Panc1 (cell line): ENCODE data around the gene TMEM175. TPM values are rescaled to one million over a fixed set of nuclear protein-coding genes. Genes with fewer than 3 reads are reported as not detected.

Experiments
- ATAC-seq: fragments of 200-7000 bp; cut with Tn5 transposase; 2 replicates; pipeline ENCODE4 v1.9.1; 2020; ENCODE audit warnings: mild to moderate bottlenecking, moderate library complexity
- BruUV-seq: library from RNA; stranded (reverse); fragments of 400-500 nt; replicated peaks from 2 replicates; lab custom pipeline; 2021; lab: Mats Ljungman, UMichigan
- CTCF ChIA-PET: fragments of 300-600 bp; sonication (Branson Sonifier 250); formaldehyde crosslinking; loops from one replicate; lab custom pipeline; 2022; ENCODE audit warnings: antibody characterized with exemption; lab: Charles Lee
- POLR2A ChIA-PET: fragments of 300-600 bp; sonication (Branson Sonifier 250); formaldehyde crosslinking; loops from one replicate; lab custom pipeline; 2022; ENCODE audit warnings: antibody characterized with exemption; lab: Charles Lee
- DNase-seq: peaks from one replicate; pipeline ENCODE4 v3.0.0-alpha.2; 2010; ENCODE audit warnings: low read depth, low spot score
- H3K27ac ChIP-seq: 2 replicates; pipeline ENCODE4 v1.5.1; 2011; ENCODE audit warnings: mild to moderate bottlenecking, low read length, inconsistent platforms
- H3K27me3 ChIP-seq: fragments of 200-500 bp; sonication (Bioruptor generic); 2 replicates; pipeline ENCODE4 v1.6.0; 2014; ENCODE audit warnings: low read length, inconsistent platforms; ENCODE audit not compliant: control insufficient read depth, insufficient read depth
- H3K36me3 ChIP-seq: fragments of 200-500 bp; sonication (Bioruptor generic); 2 replicates; pipeline ENCODE4 v1.5.1; 2014; ENCODE audit warnings: inconsistent platforms, mild to moderate bottlenecking, low read length, moderate library complexity; ENCODE audit not compliant: control insufficient read depth, insufficient read depth
- H3K4me1 ChIP-seq: 2 replicates; pipeline ENCODE4 v1.5.1; 2011; ENCODE audit warnings: inconsistent platforms, mild to moderate bottlenecking, low read length, moderate library complexity; ENCODE audit not compliant: control insufficient read depth, insufficient read depth
- H3K4me3 ChIP-seq, 2 experiments: 2 replicates each; pipeline ENCODE4 v1.5.1; 2011 to 2012; ENCODE audit warnings: low read depth in 2 of 2, low read length in 2 of 2, mild to moderate bottlenecking in 2 of 2, inconsistent platforms in 1 of 2, moderate library complexity in 1 of 2
- H3K9me3 ChIP-seq: fragments of 200-500 bp; sonication (Bioruptor generic); 2 replicates; pipeline ENCODE4 v1.5.1; 2014; ENCODE audit warnings: low read depth, mild to moderate bottlenecking, inconsistent platforms, low read length, moderate library complexity; ENCODE audit not compliant: control insufficient read depth, insufficient read depth
- POLR2AphosphoS5 ChIP-seq: IDR thresholded peaks from 2 replicates; pipeline ENCODE4 v1.6.1; 2012; ENCODE audit warnings: mild to moderate bottlenecking, low read depth, low read length, moderate library complexity
- SIN3A ChIP-seq: IDR thresholded peaks from 2 replicates; pipeline ENCODE4 v1.6.1; 2012; ENCODE audit warnings: low read depth, mild to moderate bottlenecking, low read length, moderate library complexity, borderline replicate concordance; ENCODE audit not compliant: insufficient read depth
- TCF7L2 ChIP-seq: IDR thresholded peaks from 2 replicates; pipeline ENCODE4 v1.6.1; 2011; ENCODE audit warnings: mild to moderate bottlenecking, low read depth, low read length, inconsistent platforms
- in situ Hi-C: cut with HindIII; loops from 2 replicates; pipeline ENCODE4 v1.10.0; 2016; ENCODE audit warnings: low sequenced_read_pairs, low pct_unique_long_range_greater_than_20kb
- intact Hi-C: fragments of 100-400 bp; cut with micrococcal nuclease; formaldehyde crosslinking; loops from one replicate; pipeline ENCODE4 v1.10.0; 2022; ENCODE audit not compliant: unreplicated experiment
- total RNA-seq: library from RNA; stranded (reverse); gene quantifications from one replicate; pipeline ENCODE4 v1.2.1, GENCODE V29; 2021; ENCODE audit not compliant: unreplicated experiment
- TF ChIP-seq, protein P1 (sequence below), 2 experiments: IDR thresholded peaks; 2 replicates each; pipeline ENCODE4 v1.6.1; 2011 to 2012; ENCODE audit warnings: low read depth in 2 of 2, control low read depth in 1 of 2, low read length in 1 of 2, mild to moderate bottlenecking in 1 of 2, moderate library complexity in 1 of 2; ENCODE audit not compliant: insufficient read depth in 1 of 2
- TF ChIP-seq, protein P2 (sequence below): fragments of 450-650 bp; IDR thresholded peaks from 2 replicates; pipeline ENCODE4 v1.5.1; 2017; ENCODE audit warnings: mild to moderate bottlenecking

The TMEM175 gene
- total RNA-seq, 1 experiment from 2014 or later, result 21.8 TPM

DNA sequence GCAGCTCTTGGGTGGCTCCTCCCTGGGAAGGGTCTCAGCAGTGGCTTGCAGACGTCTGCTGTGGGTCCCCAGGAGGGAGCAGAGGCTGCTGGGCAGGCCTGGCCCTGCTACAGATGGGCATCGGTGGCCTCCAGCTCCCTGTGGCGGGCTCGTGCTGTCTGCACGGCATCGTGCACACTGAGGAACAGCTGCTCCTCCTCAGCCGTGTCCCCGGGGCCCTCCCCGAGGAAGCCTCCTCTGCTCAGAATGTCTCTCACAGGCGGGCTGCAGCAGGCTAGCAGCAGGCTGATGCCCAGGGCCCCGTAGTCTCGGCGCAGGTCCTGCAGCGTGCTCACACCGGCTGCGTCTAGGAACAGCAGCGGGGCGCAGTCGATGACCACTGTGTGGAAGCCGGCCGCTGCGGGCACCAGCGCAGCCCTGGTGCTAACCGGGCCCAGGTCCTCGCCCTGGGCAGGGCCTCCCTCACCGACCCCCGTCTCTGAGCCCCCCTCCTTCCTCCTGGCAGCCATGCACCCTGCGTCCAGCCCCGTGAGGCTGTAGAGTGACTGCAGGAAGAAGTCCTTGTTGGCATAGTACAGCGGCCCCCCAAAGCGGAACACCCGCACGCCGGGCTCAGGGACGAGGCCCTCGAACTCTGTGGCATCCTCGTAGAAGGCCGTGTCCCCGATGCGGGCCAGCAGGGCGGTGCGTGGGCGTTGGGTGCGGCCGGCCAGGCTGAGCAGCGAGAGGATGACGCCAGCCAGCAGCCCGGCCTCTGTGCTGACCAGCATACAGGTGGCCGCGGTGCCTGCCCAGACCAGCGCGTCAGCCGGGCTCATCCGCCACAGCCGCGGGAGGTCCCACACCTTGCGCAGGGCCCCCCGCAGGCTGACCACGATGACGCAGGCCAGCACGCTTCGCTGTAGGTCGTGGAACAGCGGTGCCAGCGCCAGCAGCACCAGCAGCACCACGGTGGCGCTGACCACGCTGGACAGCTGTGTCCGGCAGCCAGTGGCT, 56.8 kb downstream of the TMEM175 start:
- Histone ChIP-seq H3K9me3 (no peaks in the 10 kb centered on the region), H3K36me3 (no peaks in the 10 kb centered on the region), H3K27me3 (no peaks in the 10 kb centered on the region), H3K27ac (no peak overlapping the region), H3K4me1 (peaks cover 23% of the 10 kb centered on the region), H3K4me3 (no peak overlapping the region)
- in situ Hi-C loops, result no loop called here
- TF ChIP-seq, protein P1, sequence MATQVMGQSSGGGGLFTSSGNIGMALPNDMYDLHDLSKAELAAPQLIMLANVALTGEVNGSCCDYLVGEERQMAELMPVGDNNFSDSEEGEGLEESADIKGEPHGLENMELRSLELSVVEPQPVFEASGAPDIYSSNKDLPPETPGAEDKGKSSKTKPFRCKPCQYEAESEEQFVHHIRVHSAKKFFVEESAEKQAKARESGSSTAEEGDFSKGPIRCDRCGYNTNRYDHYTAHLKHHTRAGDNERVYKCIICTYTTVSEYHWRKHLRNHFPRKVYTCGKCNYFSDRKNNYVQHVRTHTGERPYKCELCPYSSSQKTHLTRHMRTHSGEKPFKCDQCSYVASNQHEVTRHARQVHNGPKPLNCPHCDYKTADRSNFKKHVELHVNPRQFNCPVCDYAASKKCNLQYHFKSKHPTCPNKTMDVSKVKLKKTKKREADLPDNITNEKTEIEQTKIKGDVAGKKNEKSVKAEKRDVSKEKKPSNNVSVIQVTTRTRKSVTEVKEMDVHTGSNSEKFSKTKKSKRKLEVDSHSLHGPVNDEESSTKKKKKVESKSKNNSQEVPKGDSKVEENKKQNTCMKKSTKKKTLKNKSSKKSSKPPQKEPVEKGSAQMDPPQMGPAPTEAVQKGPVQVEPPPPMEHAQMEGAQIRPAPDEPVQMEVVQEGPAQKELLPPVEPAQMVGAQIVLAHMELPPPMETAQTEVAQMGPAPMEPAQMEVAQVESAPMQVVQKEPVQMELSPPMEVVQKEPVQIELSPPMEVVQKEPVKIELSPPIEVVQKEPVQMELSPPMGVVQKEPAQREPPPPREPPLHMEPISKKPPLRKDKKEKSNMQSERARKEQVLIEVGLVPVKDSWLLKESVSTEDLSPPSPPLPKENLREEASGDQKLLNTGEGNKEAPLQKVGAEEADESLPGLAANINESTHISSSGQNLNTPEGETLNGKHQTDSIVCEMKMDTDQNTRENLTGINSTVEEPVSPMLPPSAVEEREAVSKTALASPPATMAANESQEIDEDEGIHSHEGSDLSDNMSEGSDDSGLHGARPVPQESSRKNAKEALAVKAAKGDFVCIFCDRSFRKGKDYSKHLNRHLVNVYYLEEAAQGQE (IDR thresholded peaks at IDR 0.05; ENCODE audit: insufficient read depth in 1 of 2, low read depth in 2 of 2, low read length in 1 of 2), result no peak
- TF ChIP-seq, protein P2, sequence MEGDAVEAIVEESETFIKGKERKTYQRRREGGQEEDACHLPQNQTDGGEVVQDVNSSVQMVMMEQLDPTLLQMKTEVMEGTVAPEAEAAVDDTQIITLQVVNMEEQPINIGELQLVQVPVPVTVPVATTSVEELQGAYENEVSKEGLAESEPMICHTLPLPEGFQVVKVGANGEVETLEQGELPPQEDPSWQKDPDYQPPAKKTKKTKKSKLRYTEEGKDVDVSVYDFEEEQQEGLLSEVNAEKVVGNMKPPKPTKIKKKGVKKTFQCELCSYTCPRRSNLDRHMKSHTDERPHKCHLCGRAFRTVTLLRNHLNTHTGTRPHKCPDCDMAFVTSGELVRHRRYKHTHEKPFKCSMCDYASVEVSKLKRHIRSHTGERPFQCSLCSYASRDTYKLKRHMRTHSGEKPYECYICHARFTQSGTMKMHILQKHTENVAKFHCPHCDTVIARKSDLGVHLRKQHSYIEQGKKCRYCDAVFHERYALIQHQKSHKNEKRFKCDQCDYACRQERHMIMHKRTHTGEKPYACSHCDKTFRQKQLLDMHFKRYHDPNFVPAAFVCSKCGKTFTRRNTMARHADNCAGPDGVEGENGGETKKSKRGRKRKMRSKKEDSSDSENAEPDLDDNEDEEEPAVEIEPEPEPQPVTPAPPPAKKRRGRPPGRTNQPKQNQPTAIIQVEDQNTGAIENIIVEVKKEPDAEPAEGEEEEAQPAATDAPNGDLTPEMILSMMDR, result no peak
- TF ChIP-seq TCF7L2 (no peak), SIN3A (no peak), POLR2AphosphoS5 (no peak)
- ATAC-seq (no peak), DNase-seq (no peak)
- BruUV-seq, result no TSS peak
- intact Hi-C loops, result no loop called here
- ChIA-PET CTCF (no interaction called here), POLR2A (no interaction called here)

DNA sequence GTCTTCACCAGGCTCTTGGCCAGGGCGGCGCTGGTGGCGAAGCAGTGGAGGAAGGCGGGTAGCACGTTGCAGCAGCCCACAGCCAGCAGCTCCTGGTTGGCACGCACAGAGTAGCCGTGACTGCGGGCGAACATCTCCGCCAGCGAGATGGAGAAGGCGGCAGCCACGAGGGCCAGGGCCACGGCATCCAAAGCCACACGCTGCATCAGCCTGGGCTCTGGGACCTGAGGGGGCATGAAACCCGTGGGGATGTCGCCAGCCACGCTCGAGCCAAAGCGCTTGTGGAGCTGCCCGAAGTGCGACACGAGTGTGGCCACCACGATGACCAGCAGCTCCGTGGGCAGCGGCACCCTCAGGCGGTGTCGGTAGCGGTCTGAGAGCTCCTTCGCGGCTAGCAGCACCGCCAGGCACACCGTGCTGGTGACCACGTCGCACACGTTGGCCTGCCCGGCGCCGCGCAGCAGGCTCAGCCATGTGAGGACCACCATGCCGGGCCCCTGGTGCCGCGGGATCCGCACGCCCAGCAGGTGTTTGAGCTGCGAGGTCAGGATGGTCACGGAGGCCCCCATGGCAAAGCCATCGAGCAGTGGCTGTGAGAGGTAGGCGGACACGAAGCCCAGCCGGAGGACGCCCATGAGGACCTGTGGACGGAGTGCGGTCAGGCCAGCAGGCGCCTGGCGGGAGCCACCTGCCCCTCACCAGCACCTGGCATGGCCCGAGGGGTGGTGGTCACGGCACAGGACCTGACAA, 57.6 kb downstream of the TMEM175 start:
- POLR2A ChIA-PET, result no interaction called here
- intact Hi-C loops (no loop called here), in situ Hi-C loops (no loop called here)
- Histone ChIP-seq H3K4me3 (no peak overlapping the region), H3K27ac (no peak overlapping the region), H3K9me3 (no peaks in the 10 kb centered on the region), H3K4me1 (peaks cover 24% of the 10 kb centered on the region), H3K27me3 (no peaks in the 10 kb centered on the region), H3K36me3 (no peaks in the 10 kb centered on the region)
- ATAC-seq, result no peak
- no peak for TF ChIP-seq TCF7L2
- TF ChIP-seq, protein P2, result no peak
- no peak for TF ChIP-seq POLR2AphosphoS5
- no peak for TF ChIP-seq SIN3A
- TF ChIP-seq, protein P1 (IDR thresholded peaks at IDR 0.05; ENCODE audit: insufficient read depth in 1 of 2, low read depth in 2 of 2, low read length in 1 of 2), result no peak
- no peak for DNase-seq
- CTCF ChIA-PET, result no interaction called here
- BruUV-seq, result no TSS peak
